NOMO-1 treated with dmso at 0.1 percent for 144 hours (cell line): ENCODE measurements around the gene GATA6.
"Not testable (repeated sequence)": the region's sequence is repeated elsewhere in the genome, so short reads cannot be mapped to it uniquely, and the experiment has no call there.

Source experiments
- DNase-seq: peaks from one replicate; lab custom pipeline; 2025; ENCODE audit not compliant: unreplicated experiment; lab: John Stamatoyannopoulos, UW

Gene GATA6

GRCh38 chr18:22180722-22181121 lies 11.3 kb downstream of the GATA6 start:
- no peak for DNase-seq

DNA sequence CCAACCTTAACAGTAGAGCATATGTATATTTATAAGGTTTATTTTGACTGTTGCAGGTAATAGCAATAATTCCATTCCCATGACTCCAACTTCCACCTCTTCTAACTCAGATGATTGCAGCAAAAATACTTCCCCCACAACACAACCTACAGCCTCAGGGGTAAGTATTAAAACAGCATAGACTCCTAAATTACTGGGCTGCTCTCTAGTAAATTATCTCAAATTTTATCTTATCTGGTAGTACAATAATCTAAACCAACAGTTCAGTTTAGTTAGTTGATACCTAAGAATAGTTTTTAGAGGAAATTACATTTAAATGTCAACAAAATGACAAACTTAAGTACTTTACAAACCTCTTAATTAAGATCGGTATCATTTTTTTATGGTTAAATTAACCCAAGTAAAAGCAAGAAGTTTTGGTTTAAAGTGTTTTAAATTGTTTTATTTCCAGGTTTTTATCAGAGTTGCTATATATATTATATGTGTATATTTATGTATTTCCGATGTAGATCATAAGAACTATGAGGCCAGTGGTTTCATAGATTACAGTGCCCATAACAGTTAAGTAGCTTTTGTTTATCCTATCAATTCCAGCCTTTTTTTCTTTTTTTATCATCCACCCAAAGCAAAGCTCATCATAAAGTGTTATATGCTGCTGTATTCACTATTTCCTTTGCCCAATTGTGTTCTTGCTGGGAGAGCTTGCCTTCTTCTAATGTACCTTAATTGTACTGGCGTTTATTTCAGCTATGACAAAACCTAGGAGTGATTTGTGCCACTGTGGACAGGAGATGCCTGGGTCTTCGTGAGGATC lies 13.7 kb downstream of the GATA6 start:
- no peak for DNase-seq

GRCh38 chr18:22183698-22184170 lies 14.3 kb downstream of the GATA6 start:
- no peak for DNase-seq

DNA sequence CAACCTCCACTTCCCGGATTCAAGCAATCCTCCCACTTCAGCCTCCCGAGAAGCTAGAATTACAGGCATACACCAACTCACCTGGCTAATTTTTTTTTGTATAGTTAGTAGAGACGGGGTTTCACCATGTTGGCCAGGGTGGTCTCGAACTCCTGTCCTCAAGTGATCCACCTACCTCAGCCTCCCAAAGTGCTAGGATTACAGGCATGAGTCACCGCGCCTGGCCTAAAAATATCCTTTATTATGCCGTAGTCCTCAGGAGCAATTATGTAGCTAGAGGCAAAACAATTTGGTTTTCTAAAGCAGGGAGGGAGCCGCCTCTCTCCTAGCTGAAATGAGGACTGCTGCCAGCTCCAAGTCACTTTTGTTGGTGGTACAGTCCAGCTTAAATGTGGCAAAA lies 15.2 kb downstream of the GATA6 start:
- not testable (repeated sequence) for DNase-seq

GRCh38 chr18:22185273-22185672 lies 15.9 kb downstream of the GATA6 start:
- no peak for DNase-seq

- no peak for DNase-seq
Measured at GRCh38 chr18:22185771-22186386, 16.5 kb downstream of the GATA6 start.

- DNase-seq = no peak
Measured at GRCh38 chr18:22186484-22186971, 17.1 kb downstream of the GATA6 start.

GRCh38 chr18:22188559-22189267 lies 19.3 kb downstream of the GATA6 start:
- no peak for DNase-seq

DNA sequence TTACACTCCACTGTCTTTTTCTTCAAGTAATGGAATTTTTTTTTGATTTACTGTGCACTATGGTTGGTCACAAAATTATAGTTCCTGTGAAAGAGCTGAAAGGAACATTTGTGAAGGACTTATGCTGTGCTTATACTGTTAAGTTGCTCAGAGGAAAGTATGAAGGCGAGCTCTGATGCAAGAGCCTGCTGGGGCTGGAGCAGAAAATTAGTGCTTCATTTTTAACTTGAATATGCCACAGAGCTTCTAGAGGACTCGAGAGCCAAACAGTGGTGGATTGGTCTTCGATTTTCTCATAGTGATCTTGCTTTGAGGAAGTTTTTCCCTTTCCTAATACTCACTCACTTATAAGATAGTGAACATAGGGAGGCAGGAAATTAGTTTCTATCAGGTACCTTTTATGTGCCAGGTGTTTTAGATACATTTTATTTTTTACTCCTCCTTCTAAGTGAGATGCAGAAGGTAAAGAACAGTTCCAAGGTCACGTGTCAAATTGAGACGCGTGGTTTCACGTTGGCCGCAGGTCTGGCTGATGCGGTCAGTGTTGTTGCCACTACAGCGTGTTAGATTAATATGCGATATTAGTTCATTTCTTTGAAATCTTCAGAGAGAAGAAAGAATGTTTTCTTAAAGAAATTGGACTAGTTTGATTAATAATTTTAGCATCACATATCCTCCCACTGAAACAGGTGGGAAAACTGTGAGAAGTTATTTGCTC lies 20.2 kb downstream of the GATA6 start:
- DNase-seq = no peak

GRCh38 chr18:22191346-22191695 lies 21.9 kb downstream of the GATA6 start:
- DNase-seq = no peak

DNA sequence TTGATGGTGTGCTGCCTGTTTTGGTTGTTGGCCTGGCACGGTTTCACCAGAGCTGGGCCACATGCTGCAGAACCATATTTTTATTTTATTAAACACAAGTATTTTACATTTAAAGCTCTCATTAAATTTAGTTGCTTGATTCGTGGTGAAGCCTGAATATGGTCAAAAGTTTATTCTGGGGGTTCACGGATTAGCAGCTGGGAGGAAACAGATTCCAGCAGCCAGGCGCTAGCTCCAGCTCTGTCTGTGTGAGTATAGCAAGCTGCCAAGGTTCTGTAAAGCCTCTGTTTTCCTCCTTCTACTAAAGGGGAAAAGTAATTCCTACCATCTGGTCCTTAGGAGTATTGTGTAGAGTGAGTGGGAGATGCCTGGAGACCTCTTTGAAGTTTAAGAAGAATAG lies 22.5 kb downstream of the GATA6 start:
- no peak for DNase-seq

- no peak for DNase-seq
Measured at GRCh38 chr18:22193466-22193865, 24.1 kb downstream of the GATA6 start.

DNA sequence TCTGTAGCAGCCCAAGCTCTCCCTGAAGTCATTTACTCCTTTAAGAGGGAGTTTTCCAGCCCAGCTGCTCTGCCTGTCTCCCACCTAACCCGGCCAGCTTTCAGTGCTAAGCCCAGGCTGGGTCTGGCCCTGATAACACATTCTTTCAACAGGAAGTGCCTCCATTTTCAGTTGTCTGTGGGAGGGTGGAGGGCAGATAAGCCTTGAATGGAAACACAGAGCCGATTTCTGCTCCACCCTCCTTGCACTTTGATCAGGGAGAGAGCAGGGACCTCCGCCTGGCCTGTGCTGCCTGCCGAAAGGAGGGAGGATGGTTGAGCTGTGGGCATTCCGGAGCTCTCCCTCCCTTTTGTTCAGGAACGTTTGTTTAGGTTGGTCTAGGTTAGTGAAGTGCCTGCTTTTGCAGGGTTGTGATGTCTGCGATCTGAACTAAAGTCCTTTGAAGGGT lies 24.8 kb downstream of the GATA6 start:
- no peak for DNase-seq

DNA sequence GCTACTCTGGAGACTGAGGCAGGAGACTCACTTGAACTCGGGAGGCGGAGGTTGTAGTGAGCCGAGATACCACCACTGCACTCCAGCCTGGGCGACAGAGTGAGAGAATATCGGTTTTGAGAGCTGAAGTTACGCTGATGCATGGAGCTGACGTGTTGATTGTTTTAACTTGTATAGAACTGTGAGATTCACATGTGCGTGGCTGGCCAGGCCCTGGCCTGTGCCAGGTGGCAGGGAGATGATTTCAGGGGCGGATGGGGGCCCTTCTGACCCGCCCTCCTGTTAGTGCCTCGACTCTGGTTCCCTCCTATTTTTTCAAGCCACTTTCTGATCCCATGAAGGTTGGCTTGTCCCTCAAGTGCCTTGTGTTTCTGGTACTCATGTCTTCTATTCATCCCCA lies 25.7 kb downstream of the GATA6 start:
- no peak for DNase-seq

- not testable (repeated sequence) for DNase-seq
Measured at GRCh38 chr18:22196943-22197342, 27.6 kb downstream of the GATA6 start.

DNA sequence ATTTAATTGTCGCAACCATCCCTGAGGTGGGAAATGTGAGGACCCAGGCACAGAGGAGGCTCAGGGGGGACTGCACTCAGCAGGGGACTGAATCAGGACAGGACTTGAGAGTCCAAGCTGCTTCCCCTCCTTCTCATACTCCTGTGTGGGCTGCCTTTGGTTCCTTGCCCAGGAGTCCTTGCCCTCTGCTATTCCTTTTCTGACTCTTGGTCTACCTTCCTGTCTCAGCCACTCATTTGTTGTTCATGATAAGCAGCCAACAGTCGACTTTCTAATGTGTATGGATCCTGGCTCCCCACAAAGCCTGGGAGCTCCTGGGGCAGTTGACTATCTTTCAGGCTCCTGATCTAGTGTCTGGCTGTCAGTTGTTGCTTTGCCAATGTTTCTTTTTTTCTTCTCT lies 28.3 kb downstream of the GATA6 start:
- DNase-seq = no peak

DNA sequence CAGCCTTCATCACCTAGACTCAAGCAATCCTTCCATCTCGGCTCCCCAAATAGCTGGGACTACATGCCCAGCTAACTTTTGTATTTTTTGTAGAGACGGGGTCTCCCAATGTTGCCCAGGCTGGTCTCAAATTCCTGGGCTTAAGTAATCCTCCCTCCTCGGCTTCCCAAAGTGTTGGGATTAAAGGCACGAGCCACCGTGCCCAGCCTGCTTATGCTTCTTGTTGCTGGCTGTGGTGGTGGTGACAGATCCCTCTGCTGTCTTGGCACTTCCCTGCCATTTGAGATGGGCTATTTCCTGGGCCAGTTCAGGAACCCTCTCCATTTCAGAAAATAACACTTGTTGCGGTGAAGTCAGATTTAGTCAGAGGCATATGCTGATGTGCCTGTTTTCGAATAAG lies 28.8 kb downstream of the GATA6 start:
- DNase-seq = no peak

- no peak for DNase-seq
Measured at GRCh38 chr18:22199005-22199404, 29.6 kb downstream of the GATA6 start.

DNA sequence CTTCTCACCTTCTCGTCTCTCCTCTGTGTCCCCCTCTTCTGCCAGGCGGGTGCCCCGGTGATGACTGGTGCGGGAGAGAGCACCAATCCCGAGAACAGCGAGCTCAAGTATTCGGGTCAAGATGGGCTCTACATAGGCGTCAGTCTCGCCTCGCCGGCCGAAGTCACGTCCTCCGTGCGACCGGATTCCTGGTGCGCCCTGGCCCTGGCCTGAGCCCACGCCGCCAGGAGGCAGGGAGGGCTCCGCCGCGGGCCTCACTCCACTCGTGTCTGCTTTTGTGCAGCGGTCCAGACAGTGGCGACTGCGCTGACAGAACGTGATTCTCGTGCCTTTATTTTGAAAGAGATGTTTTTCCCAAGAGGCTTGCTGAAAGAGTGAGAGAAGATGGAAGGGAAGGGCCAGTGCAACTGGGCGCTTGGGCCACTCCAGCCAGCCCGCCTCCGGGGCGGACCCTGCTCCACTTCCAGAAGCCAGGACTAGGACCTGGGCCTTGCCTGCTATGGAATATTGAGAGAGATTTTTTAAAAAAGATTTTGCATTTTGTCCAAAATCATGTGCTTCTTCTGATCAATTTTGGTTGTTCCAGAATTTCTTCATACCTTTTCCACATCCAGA lies 31.3 kb downstream of the GATA6 start:
- DNase-seq = no peak

DNA sequence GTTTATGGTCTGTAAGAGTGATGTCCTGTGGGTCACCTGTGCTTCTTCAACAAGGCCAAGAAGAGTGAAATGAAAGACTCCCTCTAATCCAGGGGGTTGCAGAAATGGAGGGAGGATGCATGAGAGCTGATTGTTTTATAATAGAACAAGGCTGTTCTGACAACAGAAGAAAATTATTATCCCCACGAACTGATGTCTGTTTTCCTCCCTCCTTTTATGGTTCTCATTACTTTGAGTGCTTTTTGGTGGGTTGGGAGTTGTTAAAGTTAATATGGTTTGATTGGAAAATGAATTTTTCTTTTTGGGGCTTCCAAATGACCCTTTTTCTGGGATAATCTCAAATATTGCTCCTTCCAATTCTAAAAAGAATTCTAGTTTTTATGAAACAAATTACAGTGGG lies 33.6 kb downstream of the GATA6 start:
- no peak for DNase-seq
